ENCODE results near the gene NTN3.
"Not testable (repeated sequence)": the region's sequence is repeated elsewhere in the genome, so short reads cannot be mapped to it uniquely, and the experiment has no call there.

Gene NTN3

GRCh38 chr16:2471016-2471652 is at the start of gene NTN3:
Gene NTN3 (plus strand): TSS chr16:2471297. CDS start chr16:2471702, 405 bp downstream.
- DNase-seq (ENCODE audit: low spot score) = peak; percentile 50

DNA sequence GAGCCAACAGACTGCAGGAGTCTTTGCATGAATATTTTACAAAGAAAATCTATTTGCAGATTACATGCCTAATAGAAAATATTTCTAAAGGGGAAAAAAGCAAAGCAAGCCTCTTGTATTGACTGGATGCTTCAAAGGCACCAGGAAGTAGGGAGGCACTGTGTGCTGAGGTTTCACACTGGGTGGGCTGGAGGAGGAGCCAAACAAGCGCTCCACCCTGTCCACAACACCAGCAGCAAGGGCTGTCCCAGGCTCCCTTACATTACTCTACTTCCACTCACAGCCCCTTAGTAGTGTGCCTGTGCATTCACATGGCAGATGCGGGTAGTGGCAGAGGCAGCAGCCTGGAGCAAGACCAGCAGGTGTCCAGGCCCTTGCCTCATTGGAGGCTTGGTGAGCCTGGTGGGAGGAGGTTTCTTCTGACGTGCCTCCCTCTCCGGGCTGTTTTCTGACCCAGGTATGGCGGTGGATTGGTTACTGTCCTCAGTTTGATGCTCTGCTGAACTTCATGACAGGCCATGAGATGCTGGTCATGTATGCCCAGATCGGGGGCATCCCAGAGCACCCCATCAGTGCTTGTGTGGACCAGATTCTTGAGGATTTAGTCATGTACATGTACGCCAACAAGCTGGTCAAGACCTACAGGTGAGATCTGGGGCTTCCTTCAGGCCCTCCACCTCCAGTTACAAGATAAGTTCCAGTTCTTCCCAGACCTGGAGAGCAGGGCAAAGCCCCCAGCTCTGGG is 48.8 kb upstream of the NTN3 start:
- no peak for DNase-seq (ENCODE audit: low spot score)

DNA sequence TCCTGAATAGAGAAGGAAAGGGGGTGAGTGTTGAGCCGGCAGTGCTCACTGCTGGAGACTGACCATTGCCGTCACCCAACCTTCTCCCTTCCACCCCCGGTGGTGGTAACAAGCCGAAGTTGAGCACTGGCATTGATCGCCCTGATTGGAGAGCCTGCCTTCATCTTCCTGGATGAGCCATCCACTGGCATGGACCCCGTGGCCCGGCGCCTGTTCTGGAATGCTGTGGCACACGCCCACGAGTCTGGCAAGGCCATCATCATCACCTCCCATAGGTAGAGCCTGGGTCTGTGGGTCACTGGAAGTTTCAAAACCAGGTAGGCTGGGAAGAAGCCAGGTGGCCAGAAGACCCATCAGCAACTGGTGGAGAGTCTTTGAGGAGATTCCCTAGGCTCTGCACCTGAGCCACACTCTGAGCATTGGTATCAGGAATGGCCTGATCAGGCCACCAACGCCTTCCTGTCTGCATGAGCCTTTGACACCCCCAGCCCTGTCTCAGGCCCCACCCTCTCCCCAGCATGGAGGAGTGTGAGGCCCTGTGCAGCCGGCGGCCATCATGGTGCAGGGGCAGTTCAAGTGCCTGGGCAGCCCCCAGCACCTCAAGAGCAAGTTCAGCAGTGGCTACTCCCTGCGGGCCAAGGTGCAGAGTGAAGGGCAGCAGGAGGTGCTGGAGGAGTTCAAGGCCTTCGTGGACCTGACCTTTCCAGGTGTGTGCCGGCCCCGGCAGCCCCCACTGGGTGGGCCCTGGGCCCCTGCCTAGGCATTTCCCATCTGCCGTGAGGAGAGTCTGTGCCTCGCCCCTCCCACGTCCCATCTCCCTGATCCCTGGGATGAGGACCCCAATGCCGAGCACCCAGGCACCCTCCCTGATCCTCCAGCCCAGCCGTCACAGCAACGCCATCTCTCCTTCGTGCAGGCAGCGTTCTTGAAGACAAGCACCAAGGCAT is 46.8 kb upstream of the NTN3 start:
- no peak for DNase-seq (ENCODE audit: low spot score)

- DNase-seq (ENCODE audit: low spot score) = no peak
Observed at GRCh38 chr16:2425008-2425518, 46.0 kb upstream of the NTN3 start.

DNA sequence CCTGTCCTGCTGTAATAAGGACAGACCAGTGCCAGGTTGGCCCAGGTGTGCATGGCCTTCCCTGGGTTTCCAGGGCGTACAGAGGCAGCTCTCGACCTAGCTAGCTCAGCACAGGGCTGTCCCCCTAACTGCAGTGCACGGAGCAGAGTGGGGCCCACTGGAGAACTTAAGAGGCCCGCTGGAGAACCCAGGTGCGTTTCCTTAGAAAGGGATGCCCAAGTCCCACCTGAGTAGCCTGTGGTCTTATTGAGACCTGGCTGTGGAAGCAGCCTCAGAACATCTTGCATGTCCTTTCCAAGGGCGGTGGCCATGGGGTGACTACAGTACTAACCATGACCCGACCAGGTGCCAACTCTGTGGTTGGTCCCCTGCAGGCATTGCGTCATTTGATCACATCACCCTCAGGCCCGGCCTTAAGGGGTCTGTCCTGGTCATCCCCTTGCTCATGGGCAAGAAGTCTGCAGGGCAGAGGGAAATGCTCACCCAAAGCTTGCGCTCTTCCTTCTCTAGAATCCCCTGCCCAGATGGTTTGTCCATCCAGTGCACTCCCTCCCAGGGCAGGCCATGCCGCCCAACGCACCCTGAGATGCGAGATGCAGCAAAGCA is 45.2 kb upstream of the NTN3 start:
- no peak for DNase-seq (ENCODE audit: low spot score)

DNA sequence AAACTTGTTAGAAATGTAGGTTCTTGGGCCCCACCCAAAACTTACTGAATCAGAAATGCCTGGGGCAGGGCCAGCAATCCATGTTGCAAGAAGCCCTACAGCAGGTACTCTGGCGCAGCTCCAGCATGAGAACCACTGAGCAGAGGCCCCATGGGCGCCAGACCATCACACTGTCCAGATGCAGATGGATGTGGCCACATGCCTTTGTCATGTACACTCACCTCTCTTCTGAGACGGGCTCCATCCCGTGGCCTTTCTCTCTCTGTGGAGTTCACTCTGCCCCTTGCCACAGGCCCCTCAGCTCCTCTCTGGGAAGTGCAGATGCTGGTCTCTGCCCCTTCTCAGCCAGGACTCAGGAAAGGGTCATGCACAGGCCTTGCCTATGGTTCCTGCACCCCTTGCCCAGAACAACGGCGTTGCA is 44.1 kb upstream of the NTN3 start:
- DNase-seq (ENCODE audit: low spot score) = no peak

- DNase-seq (ENCODE audit: low spot score) = no peak
Observed at GRCh38 chr16:2427526-2427925, 43.6 kb upstream of the NTN3 start.

DNA sequence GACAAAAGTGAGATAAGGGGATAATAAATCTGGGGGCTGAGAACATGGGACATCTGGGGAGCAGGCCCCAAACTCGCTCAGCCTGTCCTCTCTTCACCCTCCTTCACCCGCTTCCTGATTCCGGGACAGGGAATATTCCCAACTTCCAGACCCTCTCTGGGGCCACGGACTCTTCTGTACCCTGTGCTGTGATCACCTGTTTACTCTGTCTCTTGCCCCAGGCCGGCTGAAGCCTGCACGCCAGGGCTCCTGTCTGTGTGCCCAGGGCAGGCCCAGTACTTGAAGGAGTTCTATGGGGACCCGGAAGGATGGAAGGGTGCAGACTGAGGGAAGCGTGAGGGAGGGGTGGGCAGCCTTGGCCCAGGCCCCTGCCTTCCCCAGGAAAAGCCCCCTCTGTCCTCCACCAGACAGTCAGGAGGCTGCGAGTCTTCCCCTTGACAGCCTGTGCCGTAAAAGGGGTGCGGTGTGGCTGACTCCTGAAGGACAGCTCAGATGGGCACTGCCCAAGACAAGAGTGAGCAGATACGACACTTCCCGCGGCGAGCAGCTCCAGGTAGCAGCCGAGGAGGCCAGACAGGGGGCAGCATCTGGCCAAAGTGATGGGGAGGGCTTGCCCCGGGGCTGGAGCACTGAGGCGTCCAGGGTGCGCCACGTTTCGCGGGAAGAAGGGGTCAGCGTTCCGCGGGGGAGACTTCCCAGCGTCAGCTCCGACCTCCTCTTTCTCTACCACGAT is 42.9 kb upstream of the NTN3 start:
- peak; percentile 45 for DNase-seq (ENCODE audit: low spot score)

GRCh38 chr16:2428784-2429033 is 42.4 kb upstream of the NTN3 start:
- no peak for DNase-seq (ENCODE audit: low spot score)

DNA sequence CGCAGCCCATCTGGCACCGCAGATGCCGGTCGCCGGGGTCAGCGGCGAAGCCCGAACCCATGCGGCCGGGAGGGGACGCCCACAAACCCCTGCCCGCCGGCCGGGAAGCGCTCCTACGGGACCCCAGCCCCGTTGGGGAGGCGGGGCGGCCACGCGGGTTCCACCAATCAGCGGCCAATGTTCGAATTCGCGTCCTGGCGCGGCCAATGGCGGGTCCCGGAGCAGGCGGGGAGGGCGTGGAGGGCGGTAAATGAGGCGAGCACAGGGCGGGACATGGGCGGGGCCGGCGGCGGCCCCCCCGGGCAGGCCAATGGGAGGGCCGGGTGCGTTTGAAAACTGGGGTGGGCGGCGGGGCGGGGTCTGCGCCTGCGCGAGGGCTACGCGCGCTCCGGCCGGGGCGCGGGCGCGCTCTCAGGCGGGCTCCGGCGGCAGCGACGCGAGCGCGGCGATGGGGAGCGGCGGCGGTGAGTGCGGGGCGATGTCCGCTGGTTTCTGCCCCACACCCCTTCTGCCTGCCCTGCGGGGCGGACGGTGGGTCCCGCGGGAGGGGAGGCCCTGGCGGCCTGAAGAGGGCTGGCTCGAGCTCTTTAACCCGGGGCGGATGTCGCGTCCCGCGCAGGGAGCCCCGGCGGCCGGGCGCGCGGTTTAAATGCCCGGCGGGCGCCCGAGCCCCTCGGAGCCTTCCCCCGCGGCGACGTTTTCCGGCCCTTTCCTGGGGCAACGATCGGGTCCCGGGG is 41.9 kb upstream of the NTN3 start, which contains the start of gene CCNF:
Gene CCNF, plus strand, starts transcription at position 414 of the 737 bp plus-strand sequence. Its CDS starts 35 bp downstream, at position 449.
- DNase-seq (ENCODE audit: low spot score) = peak; percentile 94

DNA sequence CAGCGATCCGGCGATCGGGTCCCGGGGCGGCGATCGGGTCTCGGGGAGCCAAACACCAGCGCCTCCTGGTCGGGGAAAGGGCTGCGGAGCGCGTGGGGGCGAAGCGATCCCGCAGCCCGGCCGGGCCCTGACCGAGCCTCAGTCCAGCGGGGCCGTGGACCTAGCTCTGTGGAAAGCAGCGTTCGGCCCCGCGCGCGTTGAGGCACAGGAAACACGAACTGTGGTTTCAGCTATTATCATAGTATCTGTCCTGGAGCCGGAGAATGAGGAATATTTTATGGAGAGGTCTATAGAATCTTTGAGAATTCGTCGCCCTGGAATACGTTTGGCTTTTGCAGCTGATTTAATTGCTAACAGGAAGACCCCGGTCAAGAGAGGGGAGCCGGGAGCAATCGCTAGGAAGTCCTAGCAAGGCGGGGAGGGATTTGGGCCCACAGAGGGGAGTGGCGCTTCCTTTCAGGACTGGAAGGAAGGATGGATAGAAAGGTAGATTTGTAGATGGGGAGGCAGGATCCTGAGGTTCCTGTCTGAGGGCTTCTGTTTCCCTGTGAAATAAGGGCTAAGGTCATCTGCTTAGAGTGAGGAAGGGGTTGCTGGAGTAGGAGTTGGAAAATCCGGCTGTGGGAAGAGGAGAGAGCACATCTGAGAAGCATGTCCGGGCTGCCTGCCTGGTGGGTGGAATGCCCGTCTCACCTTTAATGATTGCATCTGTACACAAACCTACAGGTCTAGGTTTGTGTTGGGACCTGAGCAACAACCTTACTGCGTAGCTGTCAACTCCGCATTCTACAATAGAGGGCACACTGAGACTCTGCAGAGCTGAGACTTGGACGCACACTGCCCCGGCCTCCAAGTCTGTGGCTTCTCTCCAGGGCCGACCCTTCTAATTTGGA is 41.1 kb upstream of the NTN3 start:
- no peak for DNase-seq (ENCODE audit: low spot score)

DNA sequence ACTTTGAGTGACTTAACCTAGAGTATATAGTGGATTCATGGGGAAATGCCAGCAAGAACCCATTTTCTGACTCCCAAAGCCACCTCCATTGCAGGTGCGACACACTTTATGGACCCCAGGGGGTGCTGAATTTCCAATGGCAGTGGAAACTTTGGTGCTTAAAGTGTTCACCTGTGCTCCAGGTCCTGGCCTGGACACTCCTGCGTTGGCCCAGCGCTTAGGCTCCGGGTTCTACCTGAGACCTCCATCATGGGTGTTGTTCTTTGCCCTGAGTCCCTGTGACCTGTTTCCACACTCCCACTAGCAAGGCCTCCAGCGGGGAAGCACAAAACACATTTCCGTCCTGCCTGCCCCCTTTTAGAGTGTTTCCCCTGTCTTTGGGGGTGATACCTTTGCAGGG is 38.8 kb upstream of the NTN3 start:
- no peak for DNase-seq (ENCODE audit: low spot score)

GRCh38 chr16:2432801-2433505 is 38.1 kb upstream of the NTN3 start:
- no peak for DNase-seq (ENCODE audit: low spot score)

DNA sequence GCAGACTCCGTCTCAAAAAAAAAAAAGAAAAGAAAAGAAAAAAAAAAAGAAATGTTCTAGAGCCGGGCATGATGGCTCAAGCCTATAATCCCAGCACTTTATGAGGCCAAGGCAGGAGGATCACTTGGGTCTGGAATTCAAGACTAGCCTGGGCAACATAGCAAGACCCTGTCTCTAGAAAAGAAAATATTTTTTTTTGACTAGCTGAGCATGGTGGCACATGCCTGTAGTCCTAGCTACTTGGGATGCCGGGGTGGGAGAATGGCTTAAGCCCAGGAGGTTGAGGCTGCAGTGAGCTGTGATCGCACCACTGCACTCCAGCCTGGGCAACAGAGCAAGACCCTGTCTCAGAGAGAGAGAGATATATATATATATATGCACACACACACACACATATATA is 35.9 kb upstream of the NTN3 start:
- DNase-seq (ENCODE audit: low spot score) = not testable (repeated sequence)

DNA sequence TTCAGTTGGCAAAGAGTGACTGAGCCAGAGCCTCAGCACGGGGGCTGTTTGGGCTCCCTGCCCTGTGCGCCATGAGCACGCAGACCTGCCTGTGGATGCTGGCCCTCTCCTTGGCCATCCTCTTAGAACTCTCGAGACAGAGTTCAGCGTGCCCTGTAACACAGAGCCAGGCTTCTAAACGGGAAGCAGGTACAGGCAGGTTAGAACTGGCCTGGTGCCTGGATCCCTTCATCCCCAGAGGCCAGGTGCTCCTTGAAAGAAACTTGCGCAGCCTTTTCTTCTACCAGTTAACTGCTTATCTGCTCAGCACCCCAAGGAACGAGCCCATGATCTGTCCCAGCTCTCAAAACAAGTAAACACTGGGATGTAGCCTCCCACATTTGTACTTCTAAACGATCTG is 35.0 kb upstream of the NTN3 start:
- DNase-seq (ENCODE audit: low spot score) = no peak

DNA sequence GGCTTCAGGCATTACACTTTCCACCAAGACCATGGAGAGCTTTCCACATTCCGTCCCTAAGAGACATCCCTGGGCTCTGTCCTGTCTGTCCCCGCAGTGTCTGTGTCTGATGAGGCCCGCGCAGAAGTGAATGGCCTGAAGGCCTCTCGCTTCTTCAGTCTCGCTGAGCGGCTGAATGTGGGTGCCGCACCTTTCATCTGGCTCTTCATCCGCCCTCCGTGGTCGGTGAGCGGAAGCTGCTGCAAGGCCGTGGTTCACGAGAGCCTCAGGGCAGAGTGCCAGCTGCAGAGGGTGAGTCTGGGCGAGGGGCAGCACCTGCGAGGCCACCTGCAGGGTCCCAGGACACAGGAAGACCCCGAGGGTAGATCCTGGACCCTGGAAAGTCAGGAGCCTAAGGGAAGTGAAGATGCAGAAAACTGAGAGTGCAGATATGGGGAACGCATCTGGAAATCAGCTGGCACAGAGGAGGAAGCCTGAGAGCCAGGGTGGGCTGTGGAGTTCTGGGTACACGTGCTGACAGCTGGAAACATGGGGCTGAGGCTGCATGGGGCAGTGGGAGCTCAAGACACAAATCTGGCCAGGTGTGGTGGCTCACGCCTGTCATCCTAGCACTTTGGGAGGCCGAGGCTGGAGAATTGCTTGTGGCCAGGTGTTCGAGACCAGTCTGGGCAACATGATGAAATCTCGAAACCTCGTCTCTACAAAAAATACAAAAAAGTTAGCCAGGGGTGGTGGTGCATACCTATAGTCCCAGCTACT is 33.9 kb upstream of the NTN3 start:
- no peak for DNase-seq (ENCODE audit: low spot score)

- DNase-seq (ENCODE audit: low spot score) = no peak
Observed at GRCh38 chr16:2438121-2438520, 33.0 kb upstream of the NTN3 start.

- DNase-seq (ENCODE audit: low spot score) = no peak
Observed at GRCh38 chr16:2439598-2439997, 31.5 kb upstream of the NTN3 start.
